Suppressor macrophage treated with lipopolysaccharide for 1 hour (primary cell): ENCODE measurements around the gene KBTBD12.
A peak's percentile ranks its signal among the peaks of the same experiment; 100 is the strongest.
"Not testable (repeated sequence)": the region's sequence is repeated elsewhere in the genome, so short reads cannot be mapped to it uniquely, and the experiment has no call there.

Experiments
- DNase-seq, 3 donors: peaks; one replicate each; pipeline ENCODE4 v3.0.0-alpha.2; 2020 to 2022

The KBTBD12 gene

GRCh38 chr3:127903611-127904375, 11.2 kb upstream of the KBTBD12 start:
- DNase-seq = no peak

- DNase-seq = no peak
Observed at GRCh38 chr3:127905556-127905955, 9.5 kb upstream of the KBTBD12 start.

- DNase-seq = not testable (repeated sequence)
Observed at GRCh38 chr3:127906653-127907052, 8.4 kb upstream of the KBTBD12 start.

GRCh38 chr3:127908202-127908601, 6.8 kb upstream of the KBTBD12 start:
- peak; percentile 76 to 80 (median 77) for DNase-seq

GRCh38 chr3:127908951-127909350, 6.1 kb upstream of the KBTBD12 start:
- DNase-seq = peak; percentile 24 to 59 (median 55)

- DNase-seq = no peak
Observed at GRCh38 chr3:127909646-127910045, 5.4 kb upstream of the KBTBD12 start.

- DNase-seq = no peak
Observed at GRCh38 chr3:127911421-127911931, 3.6 kb upstream of the KBTBD12 start.

GRCh38 chr3:127913841-127914240, 1.2 kb upstream of the KBTBD12 start:
- not testable (repeated sequence) for DNase-seq

GRCh38 chr3:127914584-127914983, 448 bp upstream of the KBTBD12 start:
- no peak for DNase-seq

GRCh38 chr3:127915937-127916493, 983 bp downstream of the KBTBD12 start:
- DNase-seq = no peak

- no peak for DNase-seq
Observed at GRCh38 chr3:127920738-127921137, 5.7 kb downstream of the KBTBD12 start.

- no peak for DNase-seq
Observed at GRCh38 chr3:127923611-127924010, 8.6 kb downstream of the KBTBD12 start.

GRCh38 chr3:127925384-127925783, 10.4 kb downstream of the KBTBD12 start:
- no peak for DNase-seq

GRCh38 chr3:127927829-127928604, 13.0 kb downstream of the KBTBD12 start:
- DNase-seq = no peak

GRCh38 chr3:127929818-127930413, 14.9 kb downstream of the KBTBD12 start:
- DNase-seq = no peak

GRCh38 chr3:127933396-127933795, 18.4 kb downstream of the KBTBD12 start:
- no peak for DNase-seq

- no peak for DNase-seq
Observed at GRCh38 chr3:127938800-127939199, 23.8 kb downstream of the KBTBD12 start.

- peak in 1 of 3 donors; percentile 19 for DNase-seq
Observed at GRCh38 chr3:127940116-127940515, 25.1 kb downstream of the KBTBD12 start.

GRCh38 chr3:127942613-127943012, 27.6 kb downstream of the KBTBD12 start:
- DNase-seq = no peak

- DNase-seq = no peak
Observed at GRCh38 chr3:127948211-127948610, 33.2 kb downstream of the KBTBD12 start.

GRCh38 chr3:127949446-127950055, 34.5 kb downstream of the KBTBD12 start:
- DNase-seq = no peak

GRCh38 chr3:127951276-127951675, 36.2 kb downstream of the KBTBD12 start:
- no peak for DNase-seq
